Brain microvascular endothelial cell (primary cell): ENCODE results near the gene TRAPPC14.

Experiments used
- DNase-seq: peaks from one replicate; pipeline ENCODE4 v3.0.0-alpha.2; 2020
- H3K27ac ChIP-seq: fragments of 250-450 bp; sonication (Bioruptor Pico); 2 replicates; pipeline ENCODE4 v1.5.1; 2020; ENCODE audit warnings: mild to moderate bottlenecking, moderate library complexity
- H3K27me3 ChIP-seq: fragments of 250-450 bp; sonication (Bioruptor Pico); replicated peaks from 2 replicates; pipeline ENCODE4 v1.5.1; 2020; ENCODE audit warnings: mild to moderate bottlenecking
- H3K36me3 ChIP-seq: fragments of 250-450 bp; sonication (Bioruptor Pico); replicated peaks from 2 replicates; pipeline ENCODE4 v1.5.1; 2020; ENCODE audit warnings: mild to moderate bottlenecking
- H3K4me3 ChIP-seq: 2 replicates; pipeline ENCODE4 v1.5.1; 2011; ENCODE audit warnings: low read depth, mild to moderate bottlenecking, control low read depth, low read length, moderate library complexity
- in situ Hi-C: cut with HindIII; loops from 2 replicates; pipeline ENCODE4 v1.10.0; 2017; ENCODE audit warnings: low sequenced_read_pairs, low pct_ligation_motif_present
- TF ChIP-seq, protein P1 (sequence below): IDR thresholded peaks from 2 replicates; pipeline ENCODE4 v1.5.1; 2011; ENCODE audit warnings: low read depth, mild to moderate bottlenecking, moderate library complexity, low read length, control low read depth, inconsistent platforms; ENCODE audit errors: missing control alignments

Gene TRAPPC14

DNA sequence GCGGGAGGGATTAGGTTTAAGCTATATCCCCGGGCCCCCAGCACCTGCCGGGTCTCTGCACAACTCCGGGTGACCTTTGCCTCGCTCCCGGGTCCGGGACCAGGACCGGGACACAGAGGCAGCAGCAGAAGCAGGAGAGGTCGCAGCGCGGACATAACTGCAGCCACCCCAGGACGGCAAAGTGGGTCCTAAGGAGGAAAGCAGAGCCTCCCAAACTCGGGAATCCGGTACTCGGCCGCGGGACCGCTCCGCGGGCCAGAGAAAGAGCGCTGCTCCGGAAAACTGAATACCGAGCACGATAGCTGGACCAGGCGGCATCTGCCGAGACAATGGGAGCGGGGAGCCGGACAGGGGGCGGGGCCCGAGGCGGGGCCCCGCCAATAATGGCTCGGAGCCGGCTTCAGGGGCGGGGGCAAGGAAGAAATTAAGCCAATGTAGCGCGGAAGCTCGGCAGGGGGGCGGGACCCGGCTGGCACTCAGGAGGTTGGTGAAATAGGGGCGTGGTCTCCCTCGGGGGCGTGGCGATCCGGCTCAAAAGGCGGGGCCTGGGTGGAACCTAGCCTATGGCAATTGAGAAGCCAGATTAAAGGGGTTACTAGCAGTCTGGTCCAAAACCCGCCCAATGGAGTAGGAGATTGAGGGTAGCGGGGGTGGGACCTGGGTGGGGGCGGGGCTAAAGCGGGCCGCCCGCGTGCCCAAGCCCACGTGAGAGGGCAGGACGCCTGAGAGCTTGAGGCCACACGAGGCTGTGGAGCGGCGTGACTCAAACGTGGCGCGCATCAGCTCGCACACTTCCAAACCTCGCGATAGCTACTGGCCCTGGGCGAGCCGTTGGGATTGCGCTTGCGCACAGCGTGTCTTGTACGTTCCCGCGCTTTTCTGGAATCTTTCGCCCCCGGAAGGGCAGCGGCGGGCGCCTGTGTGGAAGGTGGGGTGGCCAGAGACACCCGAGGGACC lies 18.8 kb upstream of the TRAPPC14 start, which contains the start of the genes GPC2 and STAG3:
Gene GPC2, minus strand, starts transcription at position 337 of the 957 bp plus-strand sequence. Its CDS starts 182 bp downstream, at position 155.
Gene STAG3, plus strand, starts transcription at position 874 of the 957 bp plus-strand sequence. CDS start 2,639 bp downstream, outside the sequence.
- peak; percentile 99 for DNase-seq
- no peaks in the 10 kb centered on the region for H3K27me3 ChIP-seq
- peak within 1 kb of the TSS; percentile 84 for H3K4me3 ChIP-seq
- no peaks in the 10 kb centered on the region for H3K36me3 ChIP-seq
- in situ Hi-C loops, result no loop called here
- no peak within 1 kb of the TSS for H3K27ac ChIP-seq
- TF ChIP-seq, protein P1, sequence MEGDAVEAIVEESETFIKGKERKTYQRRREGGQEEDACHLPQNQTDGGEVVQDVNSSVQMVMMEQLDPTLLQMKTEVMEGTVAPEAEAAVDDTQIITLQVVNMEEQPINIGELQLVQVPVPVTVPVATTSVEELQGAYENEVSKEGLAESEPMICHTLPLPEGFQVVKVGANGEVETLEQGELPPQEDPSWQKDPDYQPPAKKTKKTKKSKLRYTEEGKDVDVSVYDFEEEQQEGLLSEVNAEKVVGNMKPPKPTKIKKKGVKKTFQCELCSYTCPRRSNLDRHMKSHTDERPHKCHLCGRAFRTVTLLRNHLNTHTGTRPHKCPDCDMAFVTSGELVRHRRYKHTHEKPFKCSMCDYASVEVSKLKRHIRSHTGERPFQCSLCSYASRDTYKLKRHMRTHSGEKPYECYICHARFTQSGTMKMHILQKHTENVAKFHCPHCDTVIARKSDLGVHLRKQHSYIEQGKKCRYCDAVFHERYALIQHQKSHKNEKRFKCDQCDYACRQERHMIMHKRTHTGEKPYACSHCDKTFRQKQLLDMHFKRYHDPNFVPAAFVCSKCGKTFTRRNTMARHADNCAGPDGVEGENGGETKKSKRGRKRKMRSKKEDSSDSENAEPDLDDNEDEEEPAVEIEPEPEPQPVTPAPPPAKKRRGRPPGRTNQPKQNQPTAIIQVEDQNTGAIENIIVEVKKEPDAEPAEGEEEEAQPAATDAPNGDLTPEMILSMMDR, result no peak

GRCh38 chr7:100176096-100177044 lies 17.8 kb upstream of the TRAPPC14 start:
- in situ Hi-C loops, result no loop called here
- H3K36me3 ChIP-seq, result no peaks in the 10 kb centered on the region
- TF ChIP-seq, protein P1, result no peak
- H3K27me3 ChIP-seq, result no peaks in the 10 kb centered on the region
- DNase-seq, result no peak
- H3K27ac ChIP-seq, result no peak overlapping the region
- peak overlapping the region; percentile 84 for H3K4me3 ChIP-seq

DNA sequence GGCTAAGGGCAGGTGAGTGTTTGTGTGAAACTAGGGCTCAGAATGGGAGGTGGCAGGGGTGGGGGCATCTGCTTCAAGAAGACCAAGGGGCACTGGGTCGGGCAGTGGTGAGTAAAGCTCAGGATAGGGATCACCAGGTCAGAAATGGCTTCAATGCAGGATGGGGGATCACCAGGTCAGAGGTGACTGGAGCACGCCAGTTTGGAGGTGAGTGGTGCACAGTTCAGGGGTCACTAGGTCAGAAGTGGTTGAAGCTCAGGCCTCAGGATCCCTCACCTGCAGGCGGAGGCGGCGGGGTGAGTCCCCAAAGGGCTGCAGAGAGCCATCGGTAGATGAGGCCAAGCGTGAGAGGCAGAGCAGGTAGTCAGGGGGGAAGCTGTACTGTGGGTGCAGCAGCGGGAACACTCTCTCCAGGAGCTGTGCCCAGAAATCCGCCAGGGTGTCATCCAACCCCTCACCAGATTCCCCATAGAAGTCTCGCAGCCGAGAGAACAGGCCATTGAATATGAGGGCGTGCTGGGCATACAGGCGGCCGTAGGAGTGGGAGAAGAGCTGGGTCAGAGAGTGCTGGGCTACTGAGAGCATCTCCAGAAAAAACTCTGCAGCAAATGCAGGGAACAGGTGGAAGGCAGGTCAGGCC lies 16.9 kb upstream of the TRAPPC14 start:
- Histone ChIP-seq H3K27me3 (no peaks in the 10 kb centered on the region), H3K4me3 (no peak overlapping the region), H3K27ac (no peak overlapping the region), H3K36me3 (no peaks in the 10 kb centered on the region)
- TF ChIP-seq, protein P1, result no peak
- in situ Hi-C loops, result no loop called here
- DNase-seq, result no peak

DNA sequence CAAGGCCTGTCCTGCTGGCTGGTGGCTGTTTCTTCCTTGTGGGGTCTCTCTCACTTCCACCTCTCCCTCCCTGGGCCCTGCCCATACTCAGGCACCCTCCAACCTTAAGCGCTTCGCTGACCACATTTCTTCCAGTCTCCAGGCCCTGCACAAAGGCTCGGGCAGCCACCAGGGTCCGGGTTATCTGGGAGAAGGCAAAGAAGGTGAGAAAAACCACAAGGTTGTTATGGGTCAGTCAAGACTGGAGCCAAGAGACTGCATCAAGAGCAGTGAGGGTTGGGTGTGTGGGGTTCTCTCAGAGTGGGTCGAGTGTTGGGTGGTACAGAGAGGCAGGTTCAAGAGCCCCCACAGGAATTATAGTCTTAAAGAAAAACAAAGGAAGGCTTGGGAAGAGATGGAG lies 16.1 kb upstream of the TRAPPC14 start:
- Histone ChIP-seq H3K27me3 (no peaks in the 10 kb centered on the region), H3K36me3 (no peaks in the 10 kb centered on the region), H3K27ac (no peak overlapping the region), H3K4me3 (no peak overlapping the region)
- DNase-seq, result no peak
- in situ Hi-C loops, result no loop called here
- TF ChIP-seq, protein P1, result no peak

DNA sequence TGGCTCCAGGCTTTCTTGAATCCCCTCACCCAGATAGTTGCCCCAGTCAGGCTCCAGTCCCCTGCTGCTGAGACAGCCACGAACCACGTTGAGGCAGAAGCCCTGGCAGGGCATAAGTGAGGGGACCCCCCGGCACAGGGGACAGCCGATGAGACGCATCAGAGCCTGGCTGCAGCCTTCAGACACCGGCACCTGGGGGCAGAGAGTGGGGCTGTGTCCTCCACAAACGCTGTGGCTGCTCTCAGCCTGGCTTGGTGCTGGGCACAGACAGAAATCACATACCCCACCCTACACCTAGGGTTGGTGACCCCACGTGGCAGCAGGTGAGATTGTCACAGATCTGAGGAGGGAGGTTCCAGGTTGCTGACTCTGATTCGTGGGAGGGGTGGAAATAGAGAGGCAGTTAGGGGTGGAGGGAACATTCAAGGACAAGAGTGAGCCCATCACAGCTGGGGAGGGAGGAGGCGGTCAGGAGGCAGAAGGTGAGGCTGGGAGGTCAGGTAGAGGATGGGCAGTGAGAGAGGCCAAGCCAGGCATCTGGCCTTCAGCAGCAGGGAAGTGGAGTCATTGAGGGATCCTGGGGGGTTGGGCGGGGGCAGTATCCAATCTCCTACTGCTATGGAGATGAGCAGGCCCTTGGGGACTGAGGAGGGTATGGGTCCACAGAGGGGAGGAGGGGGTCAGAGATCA lies 15.4 kb upstream of the TRAPPC14 start:
- no peaks in the 10 kb centered on the region for H3K27me3 ChIP-seq
- no peak overlapping the region for H3K4me3 ChIP-seq
- H3K27ac ChIP-seq, result no peak overlapping the region
- in situ Hi-C loops, result no loop called here
- DNase-seq, result no peak
- H3K36me3 ChIP-seq, result no peaks in the 10 kb centered on the region
- TF ChIP-seq, protein P1, result no peak
